Esophagus squamous epithelium (tissue), 5 donors: Measurements from ENCODE around the gene SIDT1. TPM values are rescaled to one million over a fixed set of nuclear protein-coding genes. Genes with fewer than 3 reads are reported as not detected.
A peak's percentile ranks its signal among the peaks of the same experiment; 100 is the strongest.

Source experiments
- DNase-seq: peaks from one replicate; lab custom pipeline; 2025; lab: John Stamatoyannopoulos, UW
- H3K27ac ChIP-seq, 4 donors: fragments of 200-600 bp; sonication (generic); one replicate each; pipeline ENCODE4 v1.5.1; 2016 to 2019; ENCODE audit warnings: mild to moderate bottlenecking in 1 of 4
- H3K27me3 ChIP-seq, 4 donors: fragments of 200-600 bp; sonication (generic); 1 replicate in 3 of 4; 2 replicates in 1 of 4; pipeline versions ENCODE4 v1.5.1 to v1.6.0; 2017 to 2021; ENCODE audit warnings: antibody characterized with exemption in 1 of 4
- H3K36me3 ChIP-seq, 3 donors: fragments of 200-600 bp; sonication (generic); one replicate each; pipeline ENCODE4 v1.5.1; 2016 to 2019
- H3K4me1 ChIP-seq, 3 donors: fragments of 200-600 bp; sonication (generic); one replicate each; pipeline ENCODE4 v1.5.1; 2017 to 2019
- H3K4me3 ChIP-seq, 4 donors: fragments of 200-600 bp; sonication (generic); 1 replicate in 3 of 4; 2 replicates in 1 of 4; pipeline ENCODE4 v1.5.1; 2016 to 2019; ENCODE audit warnings: mild to moderate bottlenecking in 2 of 4, moderate library complexity in 1 of 4
- H3K9me3 ChIP-seq, 3 donors: fragments of 200-600 bp; sonication (generic); one replicate each; pipeline ENCODE4 v1.5.1; 2016 to 2019
- CTCF ChIP-seq, 6 experiments: fragments of 450-650 bp in 4 of 6; fragments of 200-600 bp in 2 of 6; sonication (generic) in 2 of 6; IDR thresholded peaks; one replicate each; pipeline ENCODE4 v1.5.1; 2016 to 2019; ENCODE audit warnings: antibody characterized with exemption in 6 of 6, mild to moderate bottlenecking in 4 of 6, moderate library complexity in 4 of 6
- POLR2A ChIP-seq, 4 donors: fragments of 450-650 bp; IDR thresholded peaks; one replicate each; pipeline ENCODE4 v1.6.1; 2017; ENCODE audit warnings: antibody characterized with exemption in 4 of 4, mild to moderate bottlenecking in 4 of 4, moderate library complexity in 3 of 4
- WGBS, 2 donors: methylation state at CpG; one replicate each; pipeline ENCODE4 v1.1.5; 2018; 5-methylcytosine and 5-hydroxymethylcytosine counted together
- intact Hi-C: fragments of 100-400 bp; cut with DNase I; formaldehyde crosslinking; loops from one replicate; pipeline ENCODE4 v1.15.0; 2022
- total RNA-seq, 4 donors: library from RNA; depleted of rRNA; stranded (reverse); fragments of >200 nt; gene quantifications; one replicate each; pipeline ENCODE4 v1.1.0, GENCODE V29; 2016
- donor health status: DM: yes; HTN: yes; CAD: no.

SIDT1 gene
- total RNA-seq, result 1 to 10 TPM; 3.8 to 4.4 (median 4.3) TPM

GRCh38 chr3:113531826-113532697 lies at the start of gene SIDT1:
Gene SIDT1, plus strand, starts transcription at chr3:113532555. Its CDS starts 467 bp downstream, at chr3:113533022.
- no peaks in the 10 kb centered on the region for H3K36me3 ChIP-seq
- H3K4me1 ChIP-seq, result peaks cover 0 to 55% (median 9%) of the 10 kb centered on the region in 3 donors
- 3 to 5% methylated on average over 17 to 18 of the region's 18 CpGs for WGBS, 2 donors
- no peak for DNase-seq
- peak within 1 kb of the TSS; percentile 56 to 78 (median 72) for H3K4me3 ChIP-seq
- TF ChIP-seq POLR2A (IDR thresholded peaks at IDR 0.05) (peak in 1 of 4 donors; percentile 45), CTCF (IDR thresholded peaks at IDR 0.05) (peak in 4 of 6 experiments; percentile 10 to 32 (median 22))
- peaks cover 0 to 46% (median 0%) of the 10 kb centered on the region in 4 donors for H3K27me3 ChIP-seq
- peak within 1 kb of the TSS; percentile 50 to 78 (median 64) for H3K27ac ChIP-seq
- no peaks in the 10 kb centered on the region for H3K9me3 ChIP-seq
- intact Hi-C loops, result no loop called here

- H3K4me3 ChIP-seq, result no peak overlapping the region
- DNase-seq, result no peak
- 88 to 93% methylated on average over 3 to 5 of the region's 8 CpGs for WGBS, 2 donors
Observed at GRCh38 chr3:113485161-113485609, 47.2 kb upstream of the SIDT1 start.

GRCh38 chr3:113495035-113495434 lies 37.3 kb upstream of the SIDT1 start:
- Histone ChIP-seq H3K4me1 (no peaks in the 10 kb centered on the region), H3K4me3 (no peak overlapping the region), H3K27ac (no peak overlapping the region), H3K36me3 (peaks cover 0 to 54% (median 0%) of the 10 kb centered on the region in 3 donors), H3K9me3 (no peaks in the 10 kb centered on the region), H3K27me3 (no peaks in the 10 kb centered on the region)
- intact Hi-C loops, result loop anchor here (10.0 kb wide), 1 partner anchor 80 kb away; no protein-coding TSS in a partner anchor
- TF ChIP-seq POLR2A (IDR thresholded peaks at IDR 0.05) (no peak), CTCF (IDR thresholded peaks at IDR 0.05) (peak; percentile 31 to 56 (median 36))
- no peak for DNase-seq
- WGBS, 2 donors, result 39 to 52% methylated on average over 2 of the region's 2 CpGs

More at GRCh38 chr3:113485161-113485609, 47.2 kb upstream of the SIDT1 start:
- H3K4me1 ChIP-seq, result no peaks in the 10 kb centered on the region
- intact Hi-C loops, result no loop called here
- no peaks in the 10 kb centered on the region for H3K27me3 ChIP-seq
- H3K27ac ChIP-seq, result no peak overlapping the region
- TF ChIP-seq CTCF (IDR thresholded peaks at IDR 0.05), result no peak
- TF ChIP-seq POLR2A (IDR thresholded peaks at IDR 0.05), result no peak
- H3K36me3 ChIP-seq, result peaks cover 0 to 44% (median 4%) of the 10 kb centered on the region in 3 donors
- H3K9me3 ChIP-seq, result no peaks in the 10 kb centered on the region

GRCh38 chr3:113496924-113497323 lies 35.4 kb upstream of the SIDT1 start:
- H3K9me3 ChIP-seq, result no peaks in the 10 kb centered on the region
- no peak overlapping the region for H3K4me3 ChIP-seq
- no peaks in the 10 kb centered on the region for H3K27me3 ChIP-seq
- TF ChIP-seq POLR2A (IDR thresholded peaks at IDR 0.05) (no peak), CTCF (IDR thresholded peaks at IDR 0.05) (no peak)
- H3K4me1 ChIP-seq, result no peaks in the 10 kb centered on the region
- H3K27ac ChIP-seq, result no peak overlapping the region
- intact Hi-C loops, result loop anchor here (10.0 kb wide), 1 partner anchor 78 kb away; no protein-coding TSS in a partner anchor
- H3K36me3 ChIP-seq, result peaks cover 0 to 48% (median 0%) of the 10 kb centered on the region in 3 donors
- DNase-seq, result no peak
